Measurements from ENCODE around the gene PRKG1.
"Not testable (repeated sequence)": the region's sequence is repeated elsewhere in the genome, so short reads cannot be mapped to it uniquely, and the experiment has no call there.

The PRKG1 gene

DNA sequence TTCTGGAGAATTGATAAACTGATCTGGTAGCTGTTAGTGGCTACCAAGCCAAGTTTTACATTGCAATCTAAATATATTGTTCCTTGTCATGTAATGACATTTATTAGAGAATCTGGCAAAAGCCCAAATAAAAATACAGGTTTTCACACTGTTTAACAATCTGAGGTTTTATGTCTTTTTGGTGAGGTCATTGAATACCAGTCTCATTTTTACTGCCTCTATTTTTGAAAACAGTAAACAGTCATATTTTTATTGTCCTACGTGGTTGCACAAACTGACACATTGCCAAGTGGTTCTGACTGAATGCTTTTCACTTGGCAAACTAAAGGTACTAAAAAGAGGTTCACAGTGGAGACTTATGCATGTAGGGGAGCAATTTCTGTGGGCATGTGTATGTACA is 157.5 kb downstream of the PRKG1 start:
- DNase-seq = no peak

DNA sequence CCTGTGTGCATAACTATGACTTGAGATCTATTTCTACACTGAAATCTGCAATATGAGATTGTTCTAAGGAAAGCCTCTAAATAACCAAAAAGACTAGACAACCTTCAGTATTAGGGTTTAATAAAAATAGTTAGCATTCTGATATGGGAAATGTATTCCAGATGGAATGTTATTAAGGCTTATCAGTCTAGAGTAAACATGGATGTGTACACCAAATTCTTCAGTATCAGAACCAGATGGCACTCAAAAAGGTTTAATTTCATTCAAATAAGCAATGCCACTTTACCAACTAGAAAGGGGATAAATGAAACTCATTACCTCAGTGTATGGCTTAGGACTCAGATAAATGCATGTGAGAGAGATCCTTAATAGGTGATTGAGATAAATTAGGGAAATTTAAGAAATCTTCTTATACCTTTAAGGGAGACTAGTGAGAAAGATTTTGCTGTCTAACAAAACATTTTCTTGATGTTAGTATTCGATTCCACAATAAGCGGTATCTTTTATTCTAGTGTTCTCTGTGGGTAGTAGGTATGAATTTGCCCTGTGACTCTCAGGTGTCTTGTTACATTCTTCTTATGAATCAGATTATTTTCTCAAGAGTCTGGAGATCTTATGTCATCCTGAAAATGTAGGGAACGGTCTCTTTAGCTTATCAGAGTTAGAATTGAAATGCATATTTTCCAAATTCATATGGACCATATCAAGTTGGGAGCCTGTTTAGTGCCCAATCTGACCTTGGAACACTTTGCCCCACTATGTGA is 159.2 kb downstream of the PRKG1 start:
- DNase-seq = no peak

DNA sequence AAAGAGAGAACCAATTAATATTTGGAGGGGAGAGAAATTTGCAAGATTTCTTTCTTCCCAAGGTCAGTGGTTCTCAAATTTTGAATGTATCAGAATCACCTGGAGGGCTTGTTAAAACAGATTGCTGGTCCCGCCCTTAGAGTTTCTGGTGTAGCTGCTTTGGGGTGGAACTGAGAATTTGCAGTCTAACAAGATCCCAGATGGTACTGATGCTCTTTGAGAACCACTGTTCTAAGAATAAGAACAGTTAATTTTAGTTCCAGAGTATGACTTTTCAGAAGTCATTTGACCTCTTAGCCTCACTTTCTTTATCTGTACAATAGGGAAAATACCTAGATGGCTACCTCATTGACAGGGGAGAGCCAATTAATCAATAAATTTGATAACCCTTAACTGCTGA is 161.6 kb downstream of the PRKG1 start:
- no peak for DNase-seq

DNA sequence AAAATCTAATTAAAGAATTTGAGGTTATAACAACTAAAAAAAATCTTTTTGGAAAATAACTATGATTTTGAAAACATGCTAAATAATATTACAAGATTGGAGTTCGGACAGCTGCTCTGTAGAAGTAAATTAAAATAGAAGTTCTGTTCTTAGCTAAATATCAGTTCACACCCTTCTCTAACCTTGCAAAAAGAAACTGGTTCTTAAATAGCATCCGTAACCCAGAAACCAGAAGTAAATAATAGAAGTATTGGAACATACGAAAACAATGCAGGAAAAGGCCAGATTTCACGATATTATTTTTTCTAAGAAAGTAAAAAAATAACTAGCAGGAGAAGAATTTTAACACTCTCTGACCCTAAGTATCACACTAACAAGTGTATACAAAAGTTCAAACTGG is 164.7 kb downstream of the PRKG1 start:
- no peak for DNase-seq

DNA sequence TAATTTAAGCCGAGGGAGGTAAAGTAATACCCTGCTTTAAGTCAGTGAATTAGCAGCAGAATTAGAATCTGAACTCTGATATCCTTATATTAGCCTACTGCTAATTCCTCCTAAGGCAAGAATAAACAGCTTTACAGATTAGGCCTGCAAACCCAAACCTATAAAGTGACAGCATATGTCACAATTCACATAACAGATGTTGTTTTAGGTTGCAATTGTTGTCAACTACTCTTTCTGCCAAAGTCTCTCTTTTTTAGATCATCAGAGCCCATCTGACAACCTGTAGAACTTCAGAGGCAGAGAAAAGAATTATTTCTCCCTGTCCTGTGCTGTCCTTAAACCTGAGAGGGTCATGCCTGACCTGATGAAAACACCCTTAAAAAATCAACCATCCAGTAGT is 167.2 kb downstream of the PRKG1 start:
- no peak for DNase-seq

DNA sequence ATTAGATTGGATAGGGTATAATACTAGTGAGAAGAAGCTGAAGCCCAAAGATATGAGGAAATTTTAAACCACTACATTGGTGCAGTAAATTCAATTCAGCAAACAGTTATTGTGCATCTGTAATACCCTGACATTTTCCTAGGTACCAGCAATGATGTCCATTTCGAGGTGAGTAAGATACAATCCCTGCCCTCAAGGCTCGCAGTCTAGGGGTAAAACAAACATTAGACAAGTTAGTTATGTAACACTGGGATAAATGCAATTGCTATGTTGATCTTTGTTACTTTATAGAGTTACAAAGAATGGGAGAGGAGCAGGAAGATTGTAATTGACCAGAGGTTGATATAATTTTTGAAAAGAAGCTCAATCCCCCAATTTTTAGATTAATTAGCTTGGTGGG is 168.1 kb downstream of the PRKG1 start:
- DNase-seq = no peak

DNA sequence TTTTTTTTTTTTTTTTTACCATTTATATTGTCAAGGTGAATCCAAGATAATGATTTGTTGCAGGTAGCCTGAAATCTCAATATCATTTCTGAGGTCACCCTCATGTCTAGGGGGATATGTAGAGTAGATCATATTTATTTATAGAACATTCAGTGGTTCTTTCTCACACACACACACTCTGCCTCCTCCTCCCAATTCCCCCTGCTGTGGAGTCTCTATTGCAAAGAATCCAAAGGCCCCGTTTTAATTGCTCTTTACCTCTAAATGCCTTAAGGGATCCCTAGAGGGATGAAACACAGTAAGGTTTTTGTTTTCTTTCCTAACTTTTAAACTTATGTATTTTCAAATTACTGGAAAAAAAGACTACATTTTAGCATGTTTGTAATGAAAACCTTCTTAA is 170.0 kb downstream of the PRKG1 start:
- DNase-seq = no peak

DNA sequence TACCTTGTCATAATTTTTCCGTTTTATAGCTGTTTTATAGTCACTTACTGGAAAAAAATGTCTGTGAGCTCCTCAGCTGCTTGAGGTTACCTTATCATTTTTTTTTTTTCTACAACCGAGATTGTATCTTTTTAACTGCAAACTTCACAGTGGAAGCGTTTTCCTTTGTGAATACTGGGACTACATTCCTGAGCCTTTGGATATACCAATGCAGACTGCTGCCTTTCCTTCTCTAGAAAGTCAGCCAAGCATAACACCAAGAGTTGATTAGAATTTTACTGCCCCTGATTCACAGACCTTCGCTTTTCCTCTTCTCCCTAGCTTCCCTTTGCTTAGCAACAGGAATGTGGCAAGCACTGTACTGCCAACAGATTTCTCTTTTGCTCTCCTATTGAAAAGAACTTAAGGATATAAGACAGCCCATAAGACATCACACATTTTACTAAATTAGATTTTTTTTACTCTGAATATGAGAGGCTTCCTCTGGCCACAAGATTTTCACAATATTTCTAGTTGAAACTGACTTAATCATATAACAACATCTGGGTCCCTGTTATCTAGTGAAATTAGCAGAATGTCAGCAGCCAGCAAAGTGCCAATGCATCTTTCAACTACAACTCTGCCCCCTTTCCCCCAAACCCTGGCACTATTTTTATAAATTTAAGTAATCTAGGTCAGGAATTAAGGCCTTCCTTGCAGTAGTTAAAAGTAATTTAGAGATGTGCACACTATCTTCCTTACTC is 170.6 kb downstream of the PRKG1 start:
- no peak for DNase-seq

DNA sequence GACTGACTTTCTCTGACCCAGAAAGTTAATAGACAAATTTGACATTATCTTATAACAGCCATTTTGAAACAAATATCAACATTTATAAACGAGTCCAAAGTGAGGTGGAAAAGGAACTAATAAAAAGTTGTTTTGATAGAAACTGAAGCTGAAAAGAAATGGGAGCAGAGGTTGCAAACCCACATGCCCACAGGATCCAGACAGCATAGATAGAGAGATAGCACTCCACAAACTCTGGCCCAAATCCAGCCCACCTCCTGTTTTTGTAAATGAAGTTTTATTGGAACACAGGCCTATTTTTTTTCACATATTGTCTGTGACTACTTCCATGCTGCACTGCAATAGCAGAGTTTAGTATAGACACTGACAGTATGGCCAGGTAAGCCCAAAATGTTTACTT is 171.9 kb downstream of the PRKG1 start:
- DNase-seq = no peak

DNA sequence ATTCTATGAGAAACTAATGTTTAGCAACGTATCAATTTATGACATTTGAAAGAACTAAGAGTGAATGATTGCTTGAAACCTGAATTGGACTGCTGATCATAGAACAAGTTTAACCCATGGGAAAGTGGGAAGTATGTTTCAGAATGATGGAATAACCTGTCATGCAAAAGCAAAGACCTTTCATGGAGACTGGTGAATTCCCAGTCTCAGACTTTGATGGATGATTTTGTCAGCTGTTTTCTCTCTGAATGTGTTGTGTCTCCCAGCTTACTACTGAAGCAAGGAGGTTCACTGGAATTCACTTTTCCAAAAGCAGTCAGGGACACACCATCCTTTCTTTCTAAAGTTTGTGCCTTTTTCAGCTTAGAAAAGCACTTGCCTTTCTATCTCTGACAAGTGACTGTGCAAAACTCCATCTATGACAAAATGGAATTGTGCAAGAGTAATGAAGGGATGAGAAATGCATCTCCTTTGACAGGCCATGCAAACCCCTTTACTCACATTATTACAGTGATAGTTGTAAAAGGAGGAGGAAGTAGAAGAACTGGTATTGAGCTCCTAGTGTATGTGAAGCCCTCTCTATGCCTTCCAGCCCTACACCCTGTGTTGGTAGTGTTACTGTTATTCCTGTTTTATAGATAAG is 176.1 kb downstream of the PRKG1 start:
- DNase-seq = no peak

DNA sequence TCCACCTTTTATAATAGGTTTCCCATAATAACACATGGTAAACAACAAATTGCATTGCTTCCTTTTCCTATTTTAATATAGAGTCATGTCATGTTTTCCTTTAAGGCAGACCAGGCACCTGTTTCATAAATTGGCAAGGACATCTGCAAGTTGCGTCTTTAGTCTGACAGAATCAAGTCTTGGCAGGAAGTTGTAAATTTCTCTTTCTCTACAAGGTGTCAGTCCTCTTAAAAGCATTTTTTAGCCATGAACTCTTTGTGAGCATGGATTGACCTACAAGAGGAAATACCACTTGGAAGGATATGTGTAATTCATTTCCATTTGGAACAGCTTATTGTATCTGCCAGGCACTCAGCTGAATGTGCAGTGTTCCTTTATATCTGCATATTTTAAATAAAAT is 176.8 kb downstream of the PRKG1 start:
- no peak for DNase-seq

DNA sequence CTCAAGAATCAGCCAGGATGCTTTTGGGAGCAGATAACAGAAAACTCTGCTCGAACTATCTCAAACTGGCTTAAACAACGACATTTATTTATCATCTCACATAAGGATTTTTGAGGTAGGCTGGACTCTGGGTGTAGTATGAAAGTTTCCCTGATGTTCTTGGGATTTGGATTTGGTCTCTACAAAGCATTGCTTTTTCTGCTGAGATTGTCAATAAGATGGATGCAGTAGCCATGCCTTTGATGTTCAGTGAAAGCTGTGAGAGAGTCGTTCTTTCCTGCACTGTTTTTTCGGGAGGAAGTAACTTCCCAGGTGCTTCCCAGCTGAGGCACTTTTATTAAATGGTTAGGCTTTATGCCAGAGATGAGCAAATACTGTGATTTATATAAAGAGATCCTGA is 181.1 kb downstream of the PRKG1 start:
- DNase-seq = no peak

DNA sequence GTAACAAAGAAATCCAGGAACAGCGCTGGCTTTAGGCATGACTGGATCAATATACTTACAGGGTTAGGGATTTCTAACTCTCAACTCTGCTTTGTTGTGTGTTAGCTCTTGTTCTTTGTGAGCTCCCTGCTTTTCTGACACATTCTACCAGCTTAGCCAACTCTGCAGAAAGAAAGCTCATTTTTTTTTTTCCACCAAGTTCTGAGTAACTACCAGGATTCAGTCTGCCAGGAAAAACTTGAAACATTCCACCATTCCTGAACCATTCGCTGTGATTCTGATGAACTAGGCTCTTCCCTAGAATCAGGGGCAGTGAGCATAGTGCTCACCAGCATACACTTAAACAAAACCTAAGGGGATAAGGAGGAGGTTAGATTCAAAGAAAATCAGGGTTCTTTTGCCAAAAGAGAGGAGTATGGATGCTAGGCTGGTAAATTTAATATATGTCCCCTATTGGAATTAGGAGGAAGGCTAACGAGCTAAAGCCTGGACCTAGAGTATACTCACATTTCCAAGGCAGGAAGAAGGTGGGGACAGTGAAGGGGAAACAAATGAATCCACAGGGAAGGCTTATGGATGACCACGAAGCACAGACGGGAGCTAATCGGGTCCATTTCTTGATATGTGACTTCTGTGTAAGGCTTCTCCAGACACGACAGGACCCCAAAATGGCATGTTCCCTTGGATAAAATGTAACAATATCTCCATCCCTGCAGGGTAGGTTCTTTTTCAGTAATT is 183.4 kb downstream of the PRKG1 start:
- no peak for DNase-seq

DNA sequence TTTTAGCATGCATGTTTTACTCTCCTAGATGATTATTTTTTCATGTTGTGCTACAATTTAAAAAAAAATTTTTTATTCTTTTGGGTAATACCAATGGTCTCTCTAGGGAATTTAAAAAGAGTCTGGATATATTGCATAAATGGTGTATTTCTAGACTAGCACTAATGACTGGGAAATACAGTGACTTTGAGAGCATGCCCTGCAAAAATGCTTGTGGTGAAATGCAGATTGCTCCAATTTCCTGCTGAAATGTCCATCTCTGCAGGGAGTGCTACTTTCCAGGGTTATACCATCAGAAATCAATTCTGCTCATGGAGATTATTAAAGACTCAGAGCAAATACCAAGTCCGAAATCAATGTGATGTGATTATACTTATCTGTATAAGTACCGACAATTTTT is 186.1 kb downstream of the PRKG1 start:
- no peak for DNase-seq

DNA sequence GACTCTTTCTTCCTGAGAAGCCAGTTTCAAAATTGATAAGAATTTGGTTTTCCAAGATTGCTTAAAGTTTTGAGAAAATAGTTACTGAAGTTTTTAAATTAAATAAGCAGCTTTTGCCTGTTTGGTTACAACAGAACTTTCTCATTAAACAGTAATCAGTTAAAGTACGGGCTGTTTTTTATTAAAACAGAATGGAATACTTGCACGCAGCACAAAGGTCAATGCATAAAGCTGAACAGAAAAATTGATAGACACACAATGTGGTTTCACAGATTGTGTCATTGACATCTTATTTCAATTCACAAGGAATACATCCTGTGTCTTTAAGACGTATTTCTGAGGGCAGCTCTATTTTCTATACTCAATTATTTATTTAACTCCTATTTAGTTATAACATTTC is 192.2 kb downstream of the PRKG1 start:
- DNase-seq = no peak

DNA sequence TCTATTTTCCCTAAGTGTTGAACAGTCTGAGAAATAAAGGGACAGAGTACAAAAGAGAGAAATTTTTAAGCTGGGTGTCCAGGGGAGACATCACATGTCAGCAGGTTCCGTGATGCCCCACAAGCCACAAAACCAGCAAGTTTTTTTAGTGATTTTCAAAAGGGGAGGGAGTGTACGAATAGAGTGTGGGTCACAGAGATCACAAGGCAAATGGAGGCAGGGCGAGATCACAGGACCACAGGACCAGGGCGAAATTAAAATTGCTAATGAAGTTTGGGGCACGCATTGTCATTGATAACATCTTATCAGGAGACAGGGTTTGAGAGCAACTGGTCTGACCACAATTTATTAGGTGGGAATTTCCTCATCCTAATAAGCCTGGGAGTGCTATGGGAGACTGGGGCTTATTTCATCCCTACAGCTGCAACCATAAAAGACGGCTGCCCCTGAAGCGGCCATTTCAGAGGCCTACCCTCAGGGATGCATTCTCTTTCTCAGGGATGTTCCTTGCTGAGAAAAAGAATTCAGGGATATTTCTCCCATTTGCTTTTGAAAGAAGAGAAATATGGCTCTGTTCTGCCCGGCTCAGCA is 193.8 kb downstream of the PRKG1 start:
- not testable (repeated sequence) for DNase-seq

DNA sequence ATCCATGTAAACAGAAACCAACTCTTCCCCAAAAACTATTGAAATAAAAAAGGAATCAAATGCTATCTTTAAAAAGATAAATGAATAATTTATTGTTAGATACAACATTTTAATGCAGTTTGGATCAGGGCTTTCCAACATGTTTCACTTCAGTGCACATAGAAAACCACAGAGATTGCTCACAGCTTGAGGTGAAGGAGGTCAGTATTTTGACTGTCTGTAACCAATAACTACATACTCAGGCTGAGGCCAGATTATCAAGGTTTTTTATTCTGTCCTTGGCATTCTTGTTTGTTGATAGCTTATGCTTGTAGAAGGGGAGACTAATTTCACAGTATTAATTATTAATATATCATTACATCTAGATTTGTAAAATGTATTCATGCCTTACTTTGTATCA is 195.5 kb downstream of the PRKG1 start:
- DNase-seq = no peak

DNA sequence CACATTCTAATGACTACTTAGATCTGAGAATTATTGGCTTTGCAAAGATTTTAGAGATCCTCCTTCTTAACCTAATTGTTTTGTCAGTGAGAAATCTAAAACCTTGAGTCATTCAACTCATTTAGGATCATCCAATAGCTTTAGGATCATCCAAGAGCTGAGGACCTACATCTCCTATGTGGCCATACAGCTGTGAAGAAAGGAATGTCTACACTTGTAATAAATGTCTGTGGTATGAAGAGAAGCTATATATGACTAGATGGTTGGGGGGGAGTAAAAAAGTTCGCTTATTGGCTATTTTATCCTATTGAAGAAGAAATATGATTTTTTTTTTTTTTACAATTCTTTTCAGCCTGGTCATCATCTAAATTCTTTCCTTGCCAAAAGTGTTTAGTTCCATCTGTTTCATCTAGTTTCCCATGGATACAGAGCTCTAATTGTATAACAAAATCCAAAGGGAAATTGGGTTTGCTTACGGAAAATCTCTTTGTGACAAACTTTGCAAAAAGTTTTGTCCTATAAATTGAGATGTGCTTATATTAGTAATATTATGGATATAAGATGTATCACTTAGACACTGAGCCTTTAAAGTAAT is 196.7 kb downstream of the PRKG1 start:
- DNase-seq = no peak

DNA sequence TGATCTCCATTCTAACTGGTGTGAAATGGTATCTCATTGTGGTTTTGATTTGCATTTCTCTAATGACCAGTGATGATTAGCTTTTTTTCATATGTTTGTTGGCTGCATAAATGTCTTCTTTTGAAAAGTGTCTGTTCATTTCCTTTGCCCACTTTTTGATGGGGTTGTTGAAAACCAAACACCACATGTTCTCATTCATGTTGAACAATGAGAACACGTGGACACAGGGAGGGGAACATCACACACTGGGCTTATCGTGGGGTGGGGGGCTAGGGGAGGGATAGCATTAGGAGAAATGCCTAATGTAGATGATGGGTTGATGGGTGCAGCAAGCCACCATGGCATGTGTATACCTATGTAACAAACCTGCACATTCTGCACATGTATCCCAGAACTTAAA is 197.8 kb downstream of the PRKG1 start:
- DNase-seq = not testable (repeated sequence)

DNA sequence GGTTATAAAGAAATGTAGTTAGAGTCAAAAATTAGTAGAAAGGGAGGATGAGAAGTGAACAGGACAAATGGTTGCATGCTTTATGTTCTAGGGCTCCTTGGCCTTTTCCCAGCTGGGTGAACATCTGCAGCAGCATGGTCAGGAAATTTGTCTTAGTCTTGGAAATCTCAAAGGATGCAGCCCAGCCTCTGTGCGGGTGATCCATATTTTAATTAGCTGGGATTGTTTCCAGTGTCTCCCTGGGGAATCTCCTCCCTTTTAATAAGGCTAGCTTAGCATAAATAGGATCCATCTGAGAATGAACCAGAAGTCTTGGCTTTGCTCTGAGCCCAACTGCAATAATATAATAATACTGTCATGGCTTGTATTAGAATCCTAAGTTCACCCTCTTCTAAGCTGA is 198.3 kb downstream of the PRKG1 start:
- DNase-seq = no peak

DNA sequence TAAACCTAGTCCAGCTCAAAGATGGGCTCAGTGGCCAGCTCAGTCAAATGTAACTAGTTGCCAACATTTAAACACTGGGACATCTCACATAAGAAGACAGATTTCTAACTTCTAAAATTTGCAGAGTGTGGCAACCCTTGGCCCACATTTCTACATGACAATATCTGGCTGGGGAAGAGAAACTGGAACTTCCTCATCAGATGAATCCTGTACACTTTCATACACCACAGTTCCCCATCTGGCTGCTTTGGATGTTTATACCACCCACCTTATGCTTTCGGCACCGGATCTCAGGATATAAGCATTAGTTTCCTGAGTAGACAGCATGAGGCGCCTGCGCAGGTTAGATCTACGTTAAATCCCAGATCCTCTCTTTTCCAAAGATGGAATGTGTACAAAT is 199.3 kb downstream of the PRKG1 start:
- no peak for DNase-seq

DNA sequence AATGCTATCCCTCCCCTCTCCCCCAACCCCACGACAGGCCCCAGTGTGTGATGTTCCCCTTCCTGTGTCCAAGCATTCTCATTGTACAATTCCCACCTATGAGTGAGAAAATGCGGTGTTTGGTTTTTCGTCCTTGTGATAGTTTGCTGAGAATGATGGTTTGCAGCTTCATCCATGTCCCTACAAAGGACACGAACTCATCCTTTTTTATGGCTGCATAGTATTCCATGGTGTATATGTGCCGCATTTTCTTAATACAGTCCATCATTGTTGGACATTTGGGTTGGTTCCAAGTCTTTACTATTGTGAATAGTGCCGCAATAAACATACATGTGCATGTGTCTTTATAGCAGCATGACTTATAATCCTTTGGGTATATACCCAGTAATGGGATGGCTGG is 201.8 kb downstream of the PRKG1 start:
- not testable (repeated sequence) for DNase-seq

DNA sequence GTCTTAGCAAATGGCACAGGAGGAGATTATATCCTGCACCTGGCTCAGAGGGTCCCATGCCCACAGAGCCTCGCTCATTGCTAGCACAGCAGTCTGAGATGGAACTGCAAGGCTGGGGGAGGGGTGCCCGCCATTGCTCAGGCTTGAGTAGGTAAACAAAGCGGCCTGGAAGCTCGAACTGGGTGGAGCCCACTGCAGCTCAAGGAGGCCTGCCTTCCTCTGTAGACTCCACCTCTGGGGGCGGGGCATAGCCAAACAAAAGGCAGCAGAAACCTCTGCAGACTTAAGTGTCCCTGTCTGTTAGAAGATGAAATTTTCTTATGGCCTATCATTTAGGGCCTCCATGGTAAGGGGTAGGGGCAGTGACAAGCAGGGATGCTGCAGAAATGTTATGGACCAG is 207.1 kb downstream of the PRKG1 start:
- not testable (repeated sequence) for DNase-seq
